Measurements from ENCODE around the gene BIRC7.

Gene BIRC7

DNA sequence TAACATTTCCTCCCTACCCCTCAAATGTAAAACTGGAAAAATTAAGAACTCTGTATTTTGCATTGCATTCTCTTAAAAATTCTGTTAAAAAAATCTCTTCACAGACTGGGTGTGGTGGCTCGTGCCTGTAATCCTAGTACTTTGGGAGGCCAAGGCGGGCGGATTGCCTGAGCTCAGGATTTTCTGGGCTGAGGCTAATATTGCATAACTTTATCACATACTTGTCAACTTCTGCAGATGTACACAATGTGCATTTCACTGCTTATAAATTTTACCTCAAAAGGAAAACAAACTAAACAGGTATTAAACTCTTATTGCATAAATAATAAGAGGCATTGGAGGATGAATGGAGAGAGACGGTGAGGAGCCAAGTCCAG lies 40.9 kb upstream of the BIRC7 start:
- Histone ChIP-seq H3K9ac (ENCODE audit: low read length) (no peak overlapping the region), H3K9me2 (ENCODE audit: low read depth, low read length) (no peaks in the 10 kb centered on the region), H3K4me1 (ENCODE audit: insufficient read depth, low read length, severe bottlenecking) (no peaks in the 10 kb centered on the region), H3K4me3 (ENCODE audit: low read depth, low read length, poor library complexity, severe bottlenecking) (no peak overlapping the region), H3K4me2 (ENCODE audit: low read length) (no peak overlapping the region), H3K79me2 (ENCODE audit: insufficient read depth, low read length) (no peaks in the 10 kb centered on the region), H3K27ac (ENCODE audit: low read depth, low read length, poor library complexity, severe bottlenecking) (no peak overlapping the region), H3F3A (ENCODE audit: insufficient read depth, low read length) (no peaks in the 10 kb centered on the region), H3K36me3 (ENCODE audit: insufficient read depth, low read length) (peaks cover 33% of the 10 kb centered on the region), H2AFZ (ENCODE audit: low read length) (no peak overlapping the region), H3K9me3 (ENCODE audit: low read length) (no peaks in the 10 kb centered on the region), H4K20me1 (ENCODE audit: insufficient read depth, low read length) (peaks cover 7% of the 10 kb centered on the region; the same call in 1 of the 2 replicates), H3K27me3 (ENCODE audit: insufficient read depth, low read length) (no peaks in the 10 kb centered on the region)
- TF ChIP-seq, protein P1, sequence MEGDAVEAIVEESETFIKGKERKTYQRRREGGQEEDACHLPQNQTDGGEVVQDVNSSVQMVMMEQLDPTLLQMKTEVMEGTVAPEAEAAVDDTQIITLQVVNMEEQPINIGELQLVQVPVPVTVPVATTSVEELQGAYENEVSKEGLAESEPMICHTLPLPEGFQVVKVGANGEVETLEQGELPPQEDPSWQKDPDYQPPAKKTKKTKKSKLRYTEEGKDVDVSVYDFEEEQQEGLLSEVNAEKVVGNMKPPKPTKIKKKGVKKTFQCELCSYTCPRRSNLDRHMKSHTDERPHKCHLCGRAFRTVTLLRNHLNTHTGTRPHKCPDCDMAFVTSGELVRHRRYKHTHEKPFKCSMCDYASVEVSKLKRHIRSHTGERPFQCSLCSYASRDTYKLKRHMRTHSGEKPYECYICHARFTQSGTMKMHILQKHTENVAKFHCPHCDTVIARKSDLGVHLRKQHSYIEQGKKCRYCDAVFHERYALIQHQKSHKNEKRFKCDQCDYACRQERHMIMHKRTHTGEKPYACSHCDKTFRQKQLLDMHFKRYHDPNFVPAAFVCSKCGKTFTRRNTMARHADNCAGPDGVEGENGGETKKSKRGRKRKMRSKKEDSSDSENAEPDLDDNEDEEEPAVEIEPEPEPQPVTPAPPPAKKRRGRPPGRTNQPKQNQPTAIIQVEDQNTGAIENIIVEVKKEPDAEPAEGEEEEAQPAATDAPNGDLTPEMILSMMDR (IDR thresholded peaks at IDR 0.05; ENCODE audit: low read length): no peak
- TF ChIP-seq EZH2 (IDR thresholded peaks at IDR 0.05; ENCODE audit: borderline replicate concordance, low read length): no peak

DNA sequence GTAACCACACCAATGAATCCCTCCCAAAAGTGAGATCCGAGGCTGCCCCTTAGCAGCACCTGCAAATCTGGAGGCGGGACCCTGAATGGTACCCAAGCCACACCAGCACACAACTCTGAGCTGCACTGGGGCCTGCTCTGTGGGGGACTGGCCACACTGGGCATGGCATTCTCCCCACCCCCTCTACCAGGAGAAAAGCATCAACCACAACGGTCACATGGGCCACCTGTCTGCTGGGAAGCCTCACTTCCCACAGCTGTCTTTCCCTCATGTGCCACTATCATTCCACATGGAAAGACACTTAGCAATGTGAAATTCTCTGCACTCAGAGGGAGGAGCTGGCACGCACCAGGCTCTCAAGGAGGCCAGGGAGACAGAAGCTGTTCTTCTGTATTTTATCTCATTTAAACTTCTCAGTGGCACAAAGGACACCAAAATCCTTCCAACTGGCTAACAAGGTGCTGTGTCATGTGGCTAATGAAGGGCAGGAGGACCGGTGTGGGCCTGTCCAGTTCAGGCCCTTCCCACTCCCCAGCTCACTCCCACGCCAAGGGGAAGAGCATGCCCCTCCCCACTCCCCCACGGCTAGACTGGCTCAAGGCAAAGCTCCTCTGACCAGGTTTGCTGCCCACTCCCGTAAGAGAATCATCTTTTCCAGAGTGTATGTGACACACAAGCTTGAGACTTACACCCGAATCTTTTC lies 38.8 kb upstream of the BIRC7 start:
- Histone ChIP-seq H3K9ac (ENCODE audit: low read length) (no peak overlapping the region), H3K79me2 (ENCODE audit: insufficient read depth, low read length) (peaks cover 6% of the 10 kb centered on the region; the same call in 1 of the 2 replicates), H2AFZ (ENCODE audit: low read length) (no peak overlapping the region), H3K9me3 (ENCODE audit: low read length) (no peaks in the 10 kb centered on the region), H3K4me2 (ENCODE audit: low read length) (no peak overlapping the region), H3K4me3 (ENCODE audit: low read depth, low read length, poor library complexity, severe bottlenecking) (no peak overlapping the region), H3K27ac (ENCODE audit: low read depth, low read length, poor library complexity, severe bottlenecking) (no peak overlapping the region), H3K9me2 (ENCODE audit: low read depth, low read length) (no peaks in the 10 kb centered on the region), H3F3A (ENCODE audit: insufficient read depth, low read length) (no peaks in the 10 kb centered on the region), H4K20me1 (ENCODE audit: insufficient read depth, low read length) (peaks cover 7% of the 10 kb centered on the region; the same call in 1 of the 2 replicates), H3K4me1 (ENCODE audit: insufficient read depth, low read length, severe bottlenecking) (no peaks in the 10 kb centered on the region), H3K27me3 (ENCODE audit: insufficient read depth, low read length) (no peaks in the 10 kb centered on the region), H3K36me3 (ENCODE audit: insufficient read depth, low read length) (peaks cover 50% of the 10 kb centered on the region)
- TF ChIP-seq, protein P1 (IDR thresholded peaks at IDR 0.05; ENCODE audit: low read length): no peak
- no peak for TF ChIP-seq EZH2 (IDR thresholded peaks at IDR 0.05; ENCODE audit: borderline replicate concordance, low read length)

DNA sequence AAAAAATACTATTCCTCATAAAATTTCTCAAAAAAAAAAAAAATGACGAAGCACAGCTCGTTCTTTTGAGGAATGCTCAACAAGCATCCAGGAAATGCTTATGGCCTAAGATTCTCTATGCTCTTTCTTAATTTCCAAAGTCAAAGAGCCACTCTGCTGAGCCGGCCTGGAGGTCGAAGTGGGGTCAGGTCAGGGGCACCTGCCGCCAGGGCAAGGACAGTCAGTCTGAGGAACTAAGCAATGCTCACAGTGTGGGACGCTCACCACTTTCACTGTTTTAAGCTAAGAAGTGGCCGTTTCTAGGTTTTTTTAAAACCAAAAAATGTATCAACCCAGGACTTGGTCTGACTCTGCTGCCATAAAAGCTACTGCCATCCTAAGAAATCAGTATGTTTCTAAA lies 37.1 kb upstream of the BIRC7 start:
- Histone ChIP-seq H3K27ac (ENCODE audit: low read depth, low read length, poor library complexity, severe bottlenecking) (no peak overlapping the region), H3K36me3 (ENCODE audit: insufficient read depth, low read length) (peaks cover 67% of the 10 kb centered on the region), H3K4me3 (ENCODE audit: low read depth, low read length, poor library complexity, severe bottlenecking) (no peak overlapping the region)

More for the DNA sequence above, 37.1 kb upstream of the BIRC7 start:
- H3K4me2 ChIP-seq (ENCODE audit: low read length): no peak overlapping the region
- H3K9me3 ChIP-seq (ENCODE audit: low read length): no peaks in the 10 kb centered on the region
- H3F3A ChIP-seq (ENCODE audit: insufficient read depth, low read length): no peaks in the 10 kb centered on the region
- no peak overlapping the region for H2AFZ ChIP-seq (ENCODE audit: low read length)
- peaks cover 7% of the 10 kb centered on the region; the same call in 1 of the 2 replicates for H4K20me1 ChIP-seq (ENCODE audit: insufficient read depth, low read length)
- no peaks in the 10 kb centered on the region for H3K4me1 ChIP-seq (ENCODE audit: insufficient read depth, low read length, severe bottlenecking)
- H3K79me2 ChIP-seq (ENCODE audit: insufficient read depth, low read length): peaks cover 6% of the 10 kb centered on the region; the same call in 1 of the 2 replicates
- H3K27me3 ChIP-seq (ENCODE audit: insufficient read depth, low read length): no peaks in the 10 kb centered on the region
- TF ChIP-seq, protein P1 (IDR thresholded peaks at IDR 0.05; ENCODE audit: low read length): no peak
- TF ChIP-seq EZH2 (IDR thresholded peaks at IDR 0.05; ENCODE audit: borderline replicate concordance, low read length): no peak
- no peaks in the 10 kb centered on the region for H3K9me2 ChIP-seq (ENCODE audit: low read depth, low read length)
- H3K9ac ChIP-seq (ENCODE audit: low read length): no peak overlapping the region

Measured in OCI-LY1 (cell line).